Measurements from ENCODE around the gene SNAPC2.

SNAPC2 gene

DNA sequence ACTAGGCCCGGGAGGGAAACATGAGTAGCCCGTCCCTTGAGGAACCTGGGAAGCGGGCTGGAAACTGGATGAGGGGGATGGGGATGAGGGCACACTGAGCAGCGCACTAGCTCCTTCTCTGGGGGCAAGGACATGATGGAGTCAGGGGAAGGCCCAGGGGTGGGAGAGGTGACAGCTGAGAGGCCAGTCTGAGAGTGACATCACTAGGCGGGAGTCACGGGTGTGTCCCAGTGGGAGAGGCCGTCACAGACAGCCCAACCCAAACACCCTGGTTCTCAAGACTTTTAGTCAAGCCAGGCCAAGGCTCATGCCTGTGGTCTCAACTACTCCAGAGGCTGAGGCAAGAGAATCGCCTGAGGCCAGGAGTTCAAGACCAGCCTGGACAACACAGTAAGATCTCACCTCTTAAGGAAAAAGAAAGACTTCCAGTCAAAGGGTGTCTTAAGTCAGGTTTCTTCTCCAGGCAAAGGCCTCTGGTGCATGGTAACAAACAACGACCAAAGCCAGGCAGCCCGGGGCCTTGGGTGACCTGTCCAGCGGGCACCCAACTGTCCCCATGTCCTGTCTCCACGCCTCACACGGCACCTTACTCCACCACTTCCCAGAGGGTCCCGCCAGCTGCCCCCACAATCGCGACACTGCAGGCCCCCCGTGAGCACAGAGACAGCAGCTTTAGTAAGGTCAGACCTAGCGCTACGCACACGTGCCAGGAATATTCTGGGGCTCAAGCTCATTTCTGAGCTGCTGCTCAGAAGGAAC, 48.8 kb downstream of the SNAPC2 start:
- DNase-seq (ENCODE audit: low read depth in 2 of 2), result no peak

DNA sequence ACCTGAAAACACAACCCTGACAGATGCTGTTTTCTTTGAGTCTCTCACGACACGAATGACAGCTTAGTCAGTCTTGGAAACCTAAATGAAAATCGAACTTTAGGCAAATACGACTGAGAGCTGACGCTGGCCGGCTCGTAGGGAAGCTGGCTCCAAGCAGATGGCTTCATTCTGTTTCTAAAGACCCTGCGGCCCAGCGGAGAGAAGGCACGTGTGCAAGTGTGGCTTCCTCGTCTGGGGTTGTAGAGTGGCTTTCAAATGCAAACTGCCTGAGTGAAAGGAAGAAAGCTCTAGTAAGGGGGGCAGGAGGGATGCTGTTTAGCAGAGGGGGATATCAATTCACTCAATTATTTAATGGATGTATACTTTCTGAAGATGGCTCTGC, 49.4 kb downstream of the SNAPC2 start:
- DNase-seq (ENCODE audit: low read depth in 2 of 2), result no peak

GRCh38 chr19:7970716-7971448, 50.7 kb downstream of the SNAPC2 start:
- no peak for DNase-seq (ENCODE audit: low read depth in 2 of 2)

DNA sequence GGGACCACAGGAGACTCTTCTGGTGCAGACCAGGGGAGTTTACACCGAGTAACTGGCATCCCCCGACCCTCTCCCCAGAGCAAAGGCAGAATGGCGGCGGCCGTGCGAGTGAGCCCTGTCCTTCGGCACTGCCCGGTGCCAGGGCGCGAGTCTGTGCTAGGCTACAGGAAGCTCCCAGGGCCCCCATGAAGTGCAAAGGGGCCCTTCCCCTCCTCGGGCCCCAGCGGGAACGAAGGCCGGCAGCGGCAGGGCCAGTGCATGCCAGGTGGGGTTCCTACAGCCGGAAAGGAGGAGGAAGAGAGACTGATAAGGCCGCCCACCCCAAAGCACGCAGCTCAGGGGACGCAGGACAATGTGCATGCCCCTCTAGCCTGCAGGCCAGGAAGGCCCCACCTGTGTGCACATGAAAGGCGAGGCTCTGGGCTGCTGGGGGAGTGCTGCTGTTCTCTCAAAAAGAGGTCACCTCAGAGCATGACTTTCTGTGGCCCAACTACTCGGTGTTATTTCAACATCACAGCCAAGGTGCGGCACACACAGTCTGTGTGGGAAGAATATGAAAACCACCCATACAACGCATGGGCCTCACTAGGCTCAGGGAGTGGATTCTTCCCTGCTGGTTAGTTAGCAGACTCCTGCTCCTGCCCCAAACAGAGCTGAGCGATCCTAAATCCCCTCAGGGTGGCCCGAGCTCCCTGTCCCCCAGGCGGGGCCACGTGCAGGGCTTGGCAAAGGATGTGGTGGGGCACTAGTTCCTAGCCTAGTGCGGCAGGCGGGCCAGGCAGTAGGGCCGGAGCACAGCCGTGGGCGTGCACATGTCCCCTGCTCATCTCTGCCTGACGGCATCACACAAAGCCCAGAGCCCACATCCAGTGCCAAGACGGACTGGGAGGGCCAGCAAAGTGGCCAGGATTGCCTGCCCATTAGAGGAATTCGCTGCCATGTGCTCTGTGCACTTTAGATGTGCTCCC, 51.7 kb downstream of the SNAPC2 start:
- DNase-seq (ENCODE audit: low read depth in 2 of 2), result no peak
